Measurements from ENCODE around the gene PDE7B. TPM values are rescaled to one million over a fixed set of nuclear protein-coding genes. Genes with fewer than 3 reads are reported as not detected.

PDE7B gene
- total RNA-seq, 1 donor: 0.42 TPM

- H3K4me3 ChIP-seq (ENCODE audit: low read length): no peak overlapping the region
- no peaks in the 10 kb centered on the region for H3K27me3 ChIP-seq (ENCODE audit: insufficient read depth, low read length)
- no peaks in the 10 kb centered on the region for H3K4me1 ChIP-seq (ENCODE audit: insufficient read depth, low read length)
- no peaks in the 10 kb centered on the region for H3K9me3 ChIP-seq (ENCODE audit: low read depth, low read length)
Observed at GRCh38 chr6:135921188-135921587, 69.7 kb downstream of the PDE7B start.

DNA sequence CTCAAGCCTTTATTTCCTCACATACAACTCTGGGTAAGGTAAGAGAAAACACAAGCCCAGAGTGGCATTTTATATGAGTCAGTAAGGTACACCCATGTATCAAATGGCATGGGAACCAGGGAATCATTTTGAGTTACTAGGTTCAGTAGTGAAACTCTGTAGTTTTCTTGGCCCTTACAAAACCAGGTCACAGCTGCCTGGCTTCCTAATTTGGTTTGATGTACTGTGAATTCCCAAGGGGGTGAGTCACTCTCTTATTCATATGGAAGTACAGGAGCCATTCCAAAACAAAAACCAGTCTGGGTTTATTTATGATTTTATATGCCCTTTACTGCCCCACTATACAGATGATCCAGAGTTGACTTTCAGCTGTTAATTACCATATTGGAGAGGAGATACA, 70.7 kb downstream of the PDE7B start:
- Histone ChIP-seq H3K4me1 (ENCODE audit: insufficient read depth, low read length) (no peaks in the 10 kb centered on the region), H3K9me3 (ENCODE audit: low read depth, low read length) (no peaks in the 10 kb centered on the region), H3K4me3 (ENCODE audit: low read length) (no peak overlapping the region), H3K27me3 (ENCODE audit: insufficient read depth, low read length) (no peaks in the 10 kb centered on the region)

DNA sequence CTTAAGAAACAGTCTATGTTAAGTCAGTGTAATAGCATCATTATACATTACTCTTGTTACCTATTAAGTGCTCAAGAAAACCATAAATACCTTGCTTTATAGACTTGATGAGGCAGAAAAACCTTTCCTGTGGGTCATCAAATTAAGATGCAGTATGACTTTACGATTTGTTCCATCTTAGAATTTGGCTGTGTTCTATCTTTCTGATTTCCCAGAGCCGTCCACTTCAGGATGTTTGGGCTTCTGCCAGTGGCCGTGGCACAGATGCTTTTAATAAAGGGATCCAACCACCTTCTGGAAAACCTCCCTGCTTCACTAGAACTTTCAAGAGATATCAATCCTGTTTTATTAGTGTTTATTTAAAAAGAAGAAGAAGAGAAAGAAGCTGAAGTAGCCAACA, 71.2 kb downstream of the PDE7B start:
- Histone ChIP-seq H3K27me3 (ENCODE audit: insufficient read depth, low read length) (no peaks in the 10 kb centered on the region), H3K9me3 (ENCODE audit: low read depth, low read length) (no peaks in the 10 kb centered on the region), H3K4me3 (ENCODE audit: low read length) (no peak overlapping the region), H3K4me1 (ENCODE audit: insufficient read depth, low read length) (no peaks in the 10 kb centered on the region)

DNA sequence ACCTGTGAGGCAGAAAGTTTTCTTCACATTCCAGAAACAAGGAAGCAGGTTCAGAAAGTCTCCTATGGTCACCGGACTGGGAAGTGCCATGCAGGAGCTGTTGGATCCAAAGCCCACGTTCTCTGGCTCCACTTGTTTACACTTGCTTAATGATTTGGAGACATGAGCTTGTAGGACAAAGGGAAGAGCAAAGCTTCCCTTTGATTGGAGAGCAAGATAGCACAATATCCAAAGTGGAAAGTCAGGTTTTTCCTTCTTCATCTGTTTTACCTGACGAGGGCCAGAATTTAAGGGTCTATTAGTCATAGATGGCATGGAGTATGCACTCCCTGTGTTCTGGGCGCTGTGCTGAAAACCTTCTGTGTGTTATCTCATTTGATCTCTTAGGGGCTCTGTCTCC, 81.2 kb downstream of the PDE7B start:
- Histone ChIP-seq H3K4me1 (ENCODE audit: insufficient read depth, low read length) (no peaks in the 10 kb centered on the region), H3K9me3 (ENCODE audit: low read depth, low read length) (no peaks in the 10 kb centered on the region), H3K27me3 (ENCODE audit: insufficient read depth, low read length) (no peaks in the 10 kb centered on the region), H3K4me3 (ENCODE audit: low read length) (no peak overlapping the region)

DNA sequence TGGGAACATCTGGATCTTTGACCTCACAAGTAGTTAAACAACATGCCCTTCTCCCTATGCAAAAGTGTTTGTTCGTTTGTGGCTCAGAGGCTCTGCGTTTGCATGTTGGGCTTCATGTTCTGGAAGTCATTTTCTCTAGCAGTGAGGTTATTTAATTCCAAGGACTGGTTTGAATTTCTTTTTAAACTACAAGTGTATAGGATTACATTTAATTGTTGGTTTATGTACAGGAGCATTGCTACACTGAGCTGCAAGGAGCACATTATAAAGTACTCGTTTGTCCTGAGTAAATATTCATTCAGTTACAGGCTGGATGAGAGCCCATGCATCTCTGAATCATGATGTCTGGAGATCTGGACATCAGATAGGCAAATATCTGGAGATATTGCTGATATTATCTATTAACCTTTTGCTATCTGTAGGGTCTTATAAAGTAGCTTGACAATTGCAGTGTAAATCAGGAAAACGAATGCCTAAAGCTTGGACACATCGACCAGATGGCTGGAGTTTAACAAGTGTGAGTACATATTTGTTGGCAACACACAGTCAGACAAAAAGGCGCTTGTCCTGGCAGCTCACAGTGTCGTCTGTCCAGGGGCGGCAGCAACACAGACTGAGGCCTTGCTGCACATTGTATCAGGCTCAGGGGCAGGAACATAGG, 84.6 kb downstream of the PDE7B start:
- Histone ChIP-seq H3K4me1 (ENCODE audit: insufficient read depth, low read length) (no peaks in the 10 kb centered on the region), H3K9me3 (ENCODE audit: low read depth, low read length) (no peaks in the 10 kb centered on the region), H3K27me3 (ENCODE audit: insufficient read depth, low read length) (no peaks in the 10 kb centered on the region), H3K4me3 (ENCODE audit: low read length) (no peak overlapping the region)

- Histone ChIP-seq H3K27me3 (ENCODE audit: insufficient read depth, low read length) (no peaks in the 10 kb centered on the region), H3K4me3 (ENCODE audit: low read length) (no peak overlapping the region), H3K4me1 (ENCODE audit: insufficient read depth, low read length) (no peaks in the 10 kb centered on the region), H3K9me3 (ENCODE audit: low read depth, low read length) (no peaks in the 10 kb centered on the region)
Observed at GRCh38 chr6:135936606-135937005, 85.1 kb downstream of the PDE7B start.

DNA sequence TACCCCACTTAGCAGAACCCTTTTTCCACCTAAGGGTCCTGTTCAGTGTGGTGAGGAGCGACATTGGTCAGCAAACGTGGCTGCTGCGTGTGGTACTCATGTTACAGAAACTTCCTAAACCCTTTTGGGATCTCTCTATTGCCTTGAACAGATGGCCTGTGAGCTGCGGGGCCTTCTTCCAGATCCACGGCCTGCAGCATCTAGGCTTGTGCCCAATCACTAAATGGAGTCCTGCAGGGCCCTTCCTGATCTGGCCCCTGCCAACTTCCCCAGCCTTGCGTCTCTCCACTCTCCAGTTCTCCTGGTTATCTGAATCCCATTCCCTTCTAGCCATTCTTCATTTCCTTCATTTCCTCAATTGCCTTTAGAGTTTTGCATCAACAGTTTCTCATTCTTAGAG, 85.6 kb downstream of the PDE7B start:
- H3K9me3 ChIP-seq (ENCODE audit: low read depth, low read length): no peaks in the 10 kb centered on the region
- H3K27me3 ChIP-seq (ENCODE audit: insufficient read depth, low read length): no peaks in the 10 kb centered on the region
- H3K4me3 ChIP-seq (ENCODE audit: low read length): no peak overlapping the region
- H3K4me1 ChIP-seq (ENCODE audit: insufficient read depth, low read length): no peaks in the 10 kb centered on the region

GRCh38 chr6:135938576-135939207, 87.2 kb downstream of the PDE7B start:
- H3K4me3 ChIP-seq (ENCODE audit: low read length): no peak overlapping the region
- H3K27me3 ChIP-seq (ENCODE audit: insufficient read depth, low read length): no peaks in the 10 kb centered on the region
- no peaks in the 10 kb centered on the region for H3K9me3 ChIP-seq (ENCODE audit: low read depth, low read length)
- H3K4me1 ChIP-seq (ENCODE audit: insufficient read depth, low read length): no peaks in the 10 kb centered on the region

DNA sequence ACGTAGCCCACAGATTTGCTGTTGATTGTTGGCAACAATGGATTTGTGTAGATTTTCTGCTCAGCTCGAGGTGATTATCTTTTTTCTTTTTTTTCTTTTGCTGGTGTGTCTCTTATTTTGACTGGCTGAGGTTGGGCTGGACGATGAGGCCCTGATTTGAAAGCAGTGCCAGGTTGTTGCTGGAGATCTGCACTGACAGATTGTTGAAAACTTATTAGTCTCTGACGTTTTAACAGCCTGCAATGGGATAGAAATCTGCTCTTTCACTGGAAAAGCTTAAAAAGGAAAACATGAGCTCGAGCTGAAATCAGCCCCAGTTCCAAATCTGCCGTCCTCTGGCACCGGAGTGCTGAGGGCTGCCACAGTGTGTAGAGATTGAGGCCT, 87.7 kb downstream of the PDE7B start:
- Histone ChIP-seq H3K4me1 (ENCODE audit: insufficient read depth, low read length) (no peaks in the 10 kb centered on the region), H3K27me3 (ENCODE audit: insufficient read depth, low read length) (no peaks in the 10 kb centered on the region), H3K4me3 (ENCODE audit: low read length) (no peak overlapping the region), H3K9me3 (ENCODE audit: low read depth, low read length) (no peaks in the 10 kb centered on the region)

DNA sequence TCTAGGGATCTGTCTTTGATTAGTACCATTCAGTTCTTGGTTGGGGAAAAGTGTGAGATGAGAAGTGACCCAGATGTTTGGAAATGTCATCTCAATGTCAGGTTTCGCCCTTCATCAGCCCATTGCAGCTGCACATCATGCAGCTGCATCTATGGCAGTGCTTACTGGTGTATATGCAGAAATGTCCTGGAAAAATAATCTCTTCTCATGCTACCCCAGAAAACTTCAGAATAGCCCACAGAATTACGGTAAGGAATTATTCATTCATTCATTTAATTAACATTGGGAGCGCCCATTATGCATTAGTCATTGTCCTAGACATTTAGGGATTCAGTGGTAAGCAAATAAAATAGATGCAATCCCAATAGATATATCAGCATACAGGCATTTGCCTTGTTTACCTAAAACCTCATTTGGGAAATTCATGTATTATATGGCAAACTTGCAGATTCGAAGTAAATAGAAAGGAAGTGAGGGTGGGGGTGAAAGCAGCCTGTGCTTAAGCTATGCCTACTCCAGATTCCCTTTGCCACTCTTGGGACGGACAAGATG, 89.2 kb downstream of the PDE7B start:
- H3K4me1 ChIP-seq (ENCODE audit: insufficient read depth, low read length): no peaks in the 10 kb centered on the region
- H3K4me3 ChIP-seq (ENCODE audit: low read length): no peak overlapping the region
- H3K27me3 ChIP-seq (ENCODE audit: insufficient read depth, low read length): no peaks in the 10 kb centered on the region
- H3K9me3 ChIP-seq (ENCODE audit: low read depth, low read length): no peaks in the 10 kb centered on the region

DNA sequence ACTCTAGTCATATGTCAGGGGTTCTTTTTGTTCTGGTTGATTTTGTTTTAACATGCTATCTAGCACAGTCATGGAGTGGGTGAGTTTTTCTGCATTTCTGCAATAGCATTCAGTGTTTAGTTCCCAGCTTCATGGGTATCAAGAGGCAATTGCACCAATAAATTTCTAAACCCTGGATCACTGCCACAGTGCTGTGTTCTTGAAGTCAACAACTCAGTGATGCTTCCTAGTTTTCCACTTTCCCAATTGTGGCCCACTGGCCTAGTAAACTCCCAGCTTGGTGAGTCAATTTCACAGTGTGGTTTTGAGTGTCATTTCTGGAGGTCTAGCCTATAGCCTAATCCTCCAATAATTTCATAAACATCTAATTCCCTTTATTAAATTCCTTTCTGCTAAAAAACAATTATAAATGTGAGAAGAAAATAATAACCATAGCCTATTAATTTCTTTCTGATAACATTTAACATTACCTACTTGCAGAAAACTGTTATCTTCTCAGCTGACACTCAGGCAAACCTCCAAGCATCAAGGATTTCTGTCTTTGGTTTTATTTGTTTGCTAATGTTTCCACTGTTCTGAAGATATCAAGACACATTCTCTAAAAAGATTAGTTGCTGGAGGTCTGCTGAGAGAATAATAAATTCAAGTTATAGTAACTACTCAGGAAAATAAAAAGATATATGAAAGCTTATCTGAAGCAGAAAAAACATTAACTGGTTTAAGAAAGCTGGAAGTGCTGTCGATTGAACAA, 89.9 kb downstream of the PDE7B start:
- Histone ChIP-seq H3K27me3 (ENCODE audit: insufficient read depth, low read length) (no peaks in the 10 kb centered on the region), H3K9me3 (ENCODE audit: low read depth, low read length) (no peaks in the 10 kb centered on the region), H3K4me1 (ENCODE audit: insufficient read depth, low read length) (no peaks in the 10 kb centered on the region), H3K4me3 (ENCODE audit: low read length) (no peak overlapping the region)

DNA sequence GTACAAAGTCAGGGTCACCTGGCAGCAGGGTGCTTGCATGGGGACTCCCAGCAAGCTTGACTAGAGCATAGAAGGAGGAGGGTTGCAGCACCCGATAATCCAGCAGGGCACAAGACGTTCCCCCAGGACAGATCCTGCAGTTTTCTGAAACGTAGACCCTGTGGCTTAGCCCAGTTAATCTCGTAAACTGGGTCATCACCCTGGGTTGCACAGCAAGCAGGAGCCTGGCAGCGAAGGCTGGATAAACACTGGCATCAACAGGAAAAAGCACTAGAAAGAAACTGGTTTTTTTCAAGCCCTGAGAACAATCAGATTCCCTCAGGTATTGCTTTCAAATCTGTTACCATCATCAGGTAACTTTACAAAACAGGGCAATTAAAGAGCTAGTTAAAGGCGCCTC, 92.6 kb downstream of the PDE7B start:
- Histone ChIP-seq H3K4me1 (ENCODE audit: insufficient read depth, low read length) (no peaks in the 10 kb centered on the region), H3K4me3 (ENCODE audit: low read length) (no peak overlapping the region), H3K9me3 (ENCODE audit: low read depth, low read length) (no peaks in the 10 kb centered on the region), H3K27me3 (ENCODE audit: insufficient read depth, low read length) (no peaks in the 10 kb centered on the region)

DNA sequence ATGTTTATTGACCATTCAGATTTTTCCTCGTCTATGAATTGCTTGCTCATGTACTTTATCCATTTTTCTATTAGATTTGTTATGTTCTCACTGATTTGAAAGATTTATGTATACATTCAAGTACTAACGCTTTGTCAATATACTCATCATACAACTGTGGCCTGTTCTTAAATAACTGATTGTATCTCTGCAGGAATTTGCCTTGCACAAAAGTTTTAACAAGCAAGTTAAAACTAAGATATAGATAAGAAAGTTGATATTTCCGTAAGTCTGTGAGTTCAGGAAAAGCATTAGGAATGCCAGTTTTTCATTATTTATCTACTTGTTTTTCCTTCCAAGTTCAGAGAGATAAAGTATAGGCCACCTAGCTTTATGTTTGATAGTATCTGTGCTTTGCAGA, 95.2 kb downstream of the PDE7B start:
- no peaks in the 10 kb centered on the region for H3K4me1 ChIP-seq (ENCODE audit: insufficient read depth, low read length)
- no peaks in the 10 kb centered on the region for H3K9me3 ChIP-seq (ENCODE audit: low read depth, low read length)
- no peak overlapping the region for H3K4me3 ChIP-seq (ENCODE audit: low read length)
- no peaks in the 10 kb centered on the region for H3K27me3 ChIP-seq (ENCODE audit: insufficient read depth, low read length)

GRCh38 chr6:135950669-135951068, 99.2 kb downstream of the PDE7B start:
- Histone ChIP-seq H3K9me3 (ENCODE audit: low read depth, low read length) (no peaks in the 10 kb centered on the region), H3K4me1 (ENCODE audit: insufficient read depth, low read length) (peaks cover 16% of the 10 kb centered on the region), H3K4me3 (ENCODE audit: low read length) (no peak overlapping the region), H3K27me3 (ENCODE audit: insufficient read depth, low read length) (no peaks in the 10 kb centered on the region)

DNA sequence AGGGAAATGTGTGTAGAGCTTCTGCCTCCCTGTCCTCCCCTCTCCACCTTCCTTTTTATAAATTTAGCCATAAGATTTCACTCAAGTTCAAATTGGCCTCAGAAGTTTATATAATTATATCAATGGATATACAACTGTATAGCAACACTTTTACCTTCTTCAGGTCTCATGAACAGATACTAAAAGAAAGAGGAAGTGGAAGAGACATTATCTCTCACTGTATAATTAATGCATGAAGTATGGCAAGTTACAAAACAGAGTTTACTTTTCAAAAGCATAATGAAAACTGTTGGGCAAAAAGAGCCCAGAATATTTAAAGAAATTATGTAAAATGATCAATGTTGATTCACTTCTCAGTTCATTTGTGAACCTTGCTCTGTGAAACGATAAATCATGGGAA, 99.7 kb downstream of the PDE7B start:
- Histone ChIP-seq H3K27me3 (ENCODE audit: insufficient read depth, low read length) (no peaks in the 10 kb centered on the region), H3K9me3 (ENCODE audit: low read depth, low read length) (no peaks in the 10 kb centered on the region), H3K4me1 (ENCODE audit: insufficient read depth, low read length) (peaks cover 19% of the 10 kb centered on the region), H3K4me3 (ENCODE audit: low read length) (no peak overlapping the region)
